IPS DF 4.7 (cell line): Measurements from ENCODE around the gene SDCCAG8.
"Not testable (repeated sequence)": the region's sequence is repeated elsewhere in the genome, so short reads cannot be mapped to it uniquely, and the experiment has no call there.

Experiments used
- DNase-seq: peaks from one replicate; pipeline ENCODE4 v3.0.0-alpha.2; 2013; ENCODE audit warnings: low spot score; ENCODE audit errors: extremely low read depth

Gene SDCCAG8

GRCh38 chr1:243332440-243332839, 76.6 kb downstream of the SDCCAG8 start:
- no peak for DNase-seq

GRCh38 chr1:243335292-243335691, 79.5 kb downstream of the SDCCAG8 start:
- no peak for DNase-seq

DNA sequence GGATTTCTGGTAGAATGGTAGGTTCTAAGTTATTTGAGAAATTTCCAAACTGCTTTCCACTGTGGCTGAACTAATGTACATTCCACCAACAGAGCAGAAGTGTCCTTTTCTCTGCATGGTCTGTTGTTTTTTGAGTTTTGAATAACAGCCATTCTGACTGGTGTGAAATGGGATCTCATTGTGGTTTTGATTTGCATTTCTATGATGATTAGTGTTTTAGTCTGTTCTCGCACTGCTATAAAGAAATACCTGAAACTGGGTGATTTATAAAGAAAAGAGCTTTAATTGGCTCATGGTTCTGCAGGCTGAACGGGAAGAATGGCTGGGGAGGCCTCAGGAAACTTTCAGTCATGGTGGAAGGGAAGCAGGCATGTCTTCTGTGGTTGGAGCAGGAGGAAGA, 80.3 kb downstream of the SDCCAG8 start:
- DNase-seq, result no peak

DNA sequence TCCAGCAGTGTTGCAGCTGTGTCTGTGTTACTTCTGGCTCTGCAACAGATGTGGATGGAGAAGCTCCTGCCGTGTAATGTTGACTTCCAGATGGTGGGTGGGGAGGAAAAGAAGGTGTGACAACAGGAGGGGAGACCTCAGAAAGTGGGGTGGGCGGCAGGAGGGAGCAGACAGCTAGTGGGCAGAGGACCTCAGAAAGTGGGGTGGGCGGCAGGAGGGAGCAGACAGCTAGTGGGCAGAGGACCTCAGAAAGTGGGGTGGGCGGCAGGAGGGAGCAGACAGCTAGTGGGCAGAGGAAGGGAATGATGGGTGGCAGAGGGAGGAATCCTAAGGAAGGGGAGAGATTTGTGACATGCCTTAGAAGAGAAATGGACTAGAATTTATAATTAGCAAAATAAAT, 83.0 kb downstream of the SDCCAG8 start:
- DNase-seq, result not testable (repeated sequence)

DNA sequence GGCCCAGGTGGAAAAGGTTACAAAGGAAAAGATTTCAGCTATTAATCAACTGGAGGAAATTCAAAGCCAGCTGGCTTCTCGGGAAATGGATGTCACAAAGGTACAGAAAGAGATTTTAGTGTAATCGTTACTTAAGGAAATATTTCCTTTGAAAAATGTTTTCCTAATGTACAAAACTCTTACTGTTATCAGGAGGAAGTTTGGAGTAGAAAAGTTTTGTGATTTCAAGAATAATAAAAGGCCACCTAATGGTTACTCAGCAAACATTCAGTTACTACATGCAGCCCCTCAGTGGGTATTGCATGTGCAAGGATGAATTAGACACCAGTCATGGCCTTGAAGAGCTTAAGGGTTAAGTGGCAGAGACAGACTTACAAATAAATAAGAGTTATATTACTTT, 85.2 kb downstream of the SDCCAG8 start:
- no peak for DNase-seq

DNA sequence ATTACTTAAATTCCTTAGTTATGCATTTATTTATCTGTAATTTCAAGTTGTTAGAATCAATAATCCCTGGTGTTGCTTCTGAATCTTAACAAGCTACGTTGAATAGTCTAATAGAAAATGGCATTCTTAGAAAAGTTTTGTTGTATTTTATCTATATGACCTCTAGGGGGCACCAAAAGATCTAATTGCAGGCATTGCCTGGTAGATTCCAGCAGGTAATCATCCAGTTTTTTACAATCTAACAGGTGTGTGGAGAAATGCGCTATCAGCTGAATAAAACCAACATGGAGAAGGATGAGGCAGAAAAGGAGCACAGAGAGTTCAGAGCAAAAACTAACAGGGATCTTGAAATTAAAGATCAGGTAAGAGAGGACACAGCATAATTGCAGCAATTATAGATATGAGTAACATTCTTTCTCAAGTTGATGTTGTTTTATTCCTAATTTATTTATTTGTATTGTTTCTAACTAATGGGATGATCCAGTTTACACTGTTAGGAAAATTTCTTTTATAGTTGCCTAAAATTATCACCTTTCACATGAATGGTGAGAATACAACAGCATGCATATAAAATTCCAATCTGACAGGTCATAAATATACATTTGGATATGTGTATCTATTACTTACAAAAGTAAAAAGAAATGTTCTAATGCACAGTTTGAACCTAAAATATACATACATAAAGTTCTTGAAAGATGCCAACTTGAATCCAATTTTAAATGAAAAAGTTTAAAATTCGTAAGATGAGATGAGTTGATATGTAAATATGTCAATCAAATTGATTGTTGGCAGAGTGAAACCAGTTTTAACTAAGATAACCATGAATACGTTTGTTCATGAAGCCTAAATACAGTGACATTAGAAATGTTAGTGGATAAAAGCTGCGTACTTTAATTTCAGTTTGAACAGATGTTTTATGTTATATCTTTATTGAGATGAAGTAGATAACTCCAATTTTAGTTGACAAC, 88.4 kb downstream of the SDCCAG8 start:
- DNase-seq, result peak; percentile 14

DNA sequence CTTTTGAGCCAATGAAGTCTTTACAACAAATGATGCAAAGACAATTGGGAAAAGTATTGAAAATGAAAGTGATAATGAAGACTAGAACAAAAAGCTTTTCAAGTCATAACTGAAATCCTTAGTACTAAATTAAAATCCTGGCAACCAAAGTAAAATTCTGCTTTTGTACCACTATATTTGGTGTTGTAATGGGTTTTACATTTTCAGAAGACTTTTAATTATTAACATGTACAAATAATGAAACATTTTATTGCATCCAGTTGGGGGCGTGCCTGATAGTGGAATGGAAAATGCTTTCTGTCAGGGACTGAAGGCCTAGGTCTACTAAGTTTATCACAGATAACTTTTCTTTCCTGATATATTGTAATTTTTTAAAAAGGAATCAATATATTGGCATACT, 89.4 kb downstream of the SDCCAG8 start:
- no peak for DNase-seq

GRCh38 chr1:243346016-243346415, 90.2 kb downstream of the SDCCAG8 start:
- no peak for DNase-seq

- no peak for DNase-seq
Observed at GRCh38 chr1:243346468-243346867, 90.6 kb downstream of the SDCCAG8 start.

DNA sequence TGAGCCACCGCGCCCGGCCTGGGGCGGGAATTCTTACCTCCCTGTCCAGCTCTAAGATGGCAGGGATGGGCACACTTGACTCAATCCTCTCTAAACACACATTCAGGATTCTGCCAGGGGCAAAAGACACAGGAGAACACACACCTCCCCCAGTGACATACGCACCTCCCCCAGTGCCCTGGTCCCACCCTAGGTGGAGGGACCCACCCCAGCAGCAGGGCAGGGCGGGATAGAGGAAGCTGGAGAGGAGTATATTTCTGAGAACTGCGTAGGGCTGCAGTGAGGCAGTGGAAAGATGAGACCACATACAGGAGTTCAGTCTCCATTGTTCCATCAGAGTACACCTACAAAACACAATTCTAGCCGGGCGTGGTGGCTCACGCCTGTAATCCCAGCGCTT, 92.5 kb downstream of the SDCCAG8 start:
- no peak for DNase-seq

GRCh38 chr1:243349128-243349527, 93.3 kb downstream of the SDCCAG8 start:
- no peak for DNase-seq

GRCh38 chr1:243351337-243351736, 95.5 kb downstream of the SDCCAG8 start:
- no peak for DNase-seq

DNA sequence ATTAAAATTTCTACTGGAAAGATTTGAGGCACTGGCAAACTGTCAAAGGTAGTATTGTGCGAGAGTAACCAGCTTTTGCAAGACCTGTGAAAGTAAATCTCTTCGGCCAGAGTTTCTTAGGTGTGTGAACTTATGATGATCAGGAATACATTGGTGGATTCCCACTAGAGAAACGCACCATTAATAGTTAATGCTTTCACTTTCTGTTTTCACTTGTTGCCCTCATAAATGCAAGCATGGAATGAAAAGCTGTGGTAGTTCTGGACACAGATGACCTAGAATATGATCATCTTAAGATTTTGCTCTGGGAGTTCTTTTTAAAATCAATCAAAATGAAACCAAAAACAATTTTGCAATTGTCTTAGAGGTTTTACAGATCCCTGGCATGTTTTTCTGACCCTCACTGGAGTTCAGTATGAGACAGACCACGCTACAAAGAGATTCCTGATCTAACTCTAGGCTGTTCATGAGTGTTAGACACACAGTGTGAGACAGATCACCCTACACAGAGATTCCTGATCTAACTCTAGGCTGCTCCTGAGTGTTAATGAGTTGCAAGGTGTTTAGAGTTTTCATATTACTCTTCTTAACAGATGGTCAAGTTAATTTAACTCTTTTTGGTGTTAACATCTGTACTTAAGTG, 98.8 kb downstream of the SDCCAG8 start:
- no peak for DNase-seq

- DNase-seq, result no peak
Observed at GRCh38 chr1:243363832-243364231, 108.0 kb downstream of the SDCCAG8 start.

GRCh38 chr1:243364330-243364729, 108.5 kb downstream of the SDCCAG8 start:
- DNase-seq, result no peak

- DNase-seq, result no peak
Observed at GRCh38 chr1:243364866-243365265, 109.0 kb downstream of the SDCCAG8 start.

DNA sequence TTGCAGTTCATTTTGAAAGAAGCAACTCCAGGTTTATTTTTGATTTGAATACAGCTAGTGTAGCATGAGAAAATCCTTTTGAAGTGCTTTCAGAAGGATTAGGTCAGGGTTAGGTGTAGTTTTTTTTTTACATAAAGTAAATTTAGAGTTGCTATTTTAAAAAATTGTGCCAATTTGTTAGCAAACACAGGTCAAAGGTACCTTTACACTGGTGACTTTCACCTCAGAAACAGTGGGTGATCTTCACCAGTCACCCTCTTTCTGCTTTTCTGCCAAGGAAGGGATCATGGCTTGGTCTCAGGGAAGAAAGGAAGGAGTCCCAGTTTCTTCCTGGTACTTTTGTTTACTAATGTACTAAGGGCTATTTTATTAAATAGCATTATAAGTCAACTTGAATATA, 111.5 kb downstream of the SDCCAG8 start:
- DNase-seq, result no peak

GRCh38 chr1:243374412-243374811, 118.6 kb downstream of the SDCCAG8 start:
- DNase-seq, result no peak

- DNase-seq, result no peak
Observed at GRCh38 chr1:243375596-243375995, 119.8 kb downstream of the SDCCAG8 start.

GRCh38 chr1:243378669-243379068, 122.8 kb downstream of the SDCCAG8 start:
- no peak for DNase-seq

- DNase-seq, result no peak
Observed at GRCh38 chr1:243379208-243379607, 123.4 kb downstream of the SDCCAG8 start.

DNA sequence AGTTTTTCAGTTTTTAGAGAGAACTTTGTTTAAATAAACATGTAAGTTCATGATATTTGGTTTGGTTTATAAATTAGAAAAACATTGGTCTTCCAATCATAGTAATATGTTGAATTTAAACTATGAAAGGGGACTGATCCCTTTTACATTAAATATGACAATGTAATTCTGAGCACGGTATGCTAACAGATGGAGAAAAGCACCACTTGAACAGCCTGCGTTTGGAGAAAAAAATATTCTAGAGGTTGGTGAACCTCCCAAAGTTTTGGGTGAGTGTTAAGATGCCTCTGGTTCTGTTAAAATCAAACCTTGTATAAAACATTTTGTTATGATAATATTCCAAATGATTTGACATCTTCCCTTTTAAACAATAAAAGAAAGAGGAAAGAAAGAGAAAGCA, 123.9 kb downstream of the SDCCAG8 start:
- no peak for DNase-seq

DNA sequence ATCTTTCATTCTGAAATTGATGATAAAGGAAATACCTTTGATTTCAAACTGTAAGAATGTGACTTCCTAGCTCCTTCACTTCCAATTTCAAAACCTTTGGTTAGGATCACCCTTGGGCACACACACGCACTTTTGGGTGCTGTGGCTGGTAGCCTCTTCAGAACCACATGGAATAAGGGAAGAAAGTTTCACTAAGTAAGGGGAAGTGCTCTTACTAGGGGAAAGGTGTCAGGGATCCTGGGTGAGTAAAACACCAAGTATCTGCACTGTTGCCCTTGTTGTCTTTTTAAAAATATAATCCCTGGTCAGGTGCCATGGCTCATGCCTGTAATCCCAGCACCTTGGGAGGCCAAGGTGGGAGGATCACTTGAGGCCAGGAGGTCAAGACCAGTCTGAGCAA, 132.4 kb downstream of the SDCCAG8 start:
- DNase-seq, result no peak
